NCI-H2107 (cell line): ENCODE data around the gene NOLC1.

Experiments used
- DNase-seq: peaks from one replicate; lab custom pipeline; 2025; lab: John Stamatoyannopoulos, UW

Gene NOLC1

GRCh38 chr10:102208311-102209035, 56.3 kb downstream of the NOLC1 start:
- DNase-seq, result no peak

GRCh38 chr10:102211615-102212299, 59.6 kb downstream of the NOLC1 start:
- DNase-seq, result no peak
